GM19467 (cell line): ENCODE measurements around the gene GMCL2.
A peak's percentile ranks its signal among the peaks of the same experiment; 100 is the strongest.

Experiments used
- ATAC-seq: cut with Tn5 transposase; IDR thresholded peaks from one replicate; pipeline ENCODE4 v1.9.1; 2021; ENCODE audit warnings: mild to moderate bottlenecking, moderate library complexity; ENCODE audit not compliant: unreplicated experiment

Gene GMCL2

DNA sequence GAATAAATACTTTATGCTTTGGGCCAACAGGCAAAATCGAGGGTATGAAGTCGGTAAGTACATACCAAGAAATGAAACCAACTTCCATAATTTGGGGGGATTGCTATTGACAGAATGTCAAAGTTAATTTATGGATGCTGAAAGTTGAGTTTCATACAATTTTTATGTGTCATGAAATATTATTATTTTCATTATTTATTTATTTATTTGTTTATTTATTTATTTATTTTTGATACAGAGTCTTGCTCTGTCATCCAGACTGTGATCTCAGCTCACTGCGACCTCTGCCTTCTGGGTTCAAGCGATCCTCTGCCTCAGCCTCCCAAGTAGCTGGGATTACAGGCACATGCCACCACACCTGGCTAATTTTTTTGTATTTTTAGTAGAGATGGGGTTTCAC lies 4.5 kb upstream of the GMCL2 start:
- ATAC-seq, result no peak

DNA sequence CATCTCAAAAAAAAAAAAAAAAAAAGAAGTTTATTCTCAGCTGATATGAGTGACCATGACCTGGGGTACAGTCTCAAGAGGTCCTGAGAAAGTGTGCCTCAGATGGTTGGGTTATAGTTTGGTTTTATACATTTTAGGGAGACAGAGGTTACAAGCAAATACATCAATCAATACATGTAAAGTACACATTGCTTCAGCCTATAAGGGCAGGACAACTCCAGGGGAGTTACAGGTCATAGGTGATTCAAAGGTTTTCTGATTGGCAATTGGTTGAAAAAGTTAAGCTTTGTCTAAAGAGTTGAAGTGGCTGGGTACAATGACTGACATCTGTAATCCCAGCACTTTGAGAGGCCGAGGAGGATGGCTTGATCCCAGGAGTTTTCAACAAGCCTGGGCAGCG lies 2.3 kb upstream of the GMCL2 start:
- no peak for ATAC-seq

GRCh38 chr5:178186427-178186826 lies 744 bp downstream of the GMCL2 start:
- no peak for ATAC-seq

DNA sequence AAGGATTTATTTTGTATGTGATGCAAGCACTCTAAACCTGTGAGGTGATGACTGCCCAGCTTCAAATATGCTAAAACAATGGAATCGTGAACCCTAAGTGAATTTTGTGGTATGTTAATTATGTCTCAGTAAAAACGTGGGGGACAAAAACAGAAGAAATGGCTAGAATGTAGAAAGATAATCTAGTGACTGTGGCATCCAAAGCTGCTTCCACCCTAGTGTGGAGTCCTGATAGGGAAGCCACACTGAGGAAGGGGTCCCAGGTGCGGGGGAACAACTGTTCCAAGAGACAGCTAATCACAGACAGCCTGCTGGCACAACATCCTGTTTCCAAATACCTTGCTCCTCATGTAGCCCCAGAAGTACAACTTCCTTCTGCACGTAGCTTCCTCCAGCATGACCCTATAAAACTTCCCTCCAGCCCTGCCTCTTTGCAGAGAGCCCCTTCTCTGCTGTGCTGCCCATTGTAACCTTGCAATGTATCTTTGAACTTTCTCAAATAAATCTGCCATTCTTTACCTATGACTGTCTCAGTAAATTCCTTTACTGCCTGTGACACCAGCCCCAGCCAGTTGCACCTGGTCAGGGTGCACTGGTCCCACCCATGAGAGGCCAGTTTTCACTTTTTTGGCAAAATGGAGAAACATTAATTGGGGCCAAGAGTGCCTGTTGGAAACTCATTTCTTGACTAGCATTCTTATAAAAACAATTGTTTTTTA lies 4.9 kb downstream of the GMCL2 start:
- ATAC-seq, result no peak

DNA sequence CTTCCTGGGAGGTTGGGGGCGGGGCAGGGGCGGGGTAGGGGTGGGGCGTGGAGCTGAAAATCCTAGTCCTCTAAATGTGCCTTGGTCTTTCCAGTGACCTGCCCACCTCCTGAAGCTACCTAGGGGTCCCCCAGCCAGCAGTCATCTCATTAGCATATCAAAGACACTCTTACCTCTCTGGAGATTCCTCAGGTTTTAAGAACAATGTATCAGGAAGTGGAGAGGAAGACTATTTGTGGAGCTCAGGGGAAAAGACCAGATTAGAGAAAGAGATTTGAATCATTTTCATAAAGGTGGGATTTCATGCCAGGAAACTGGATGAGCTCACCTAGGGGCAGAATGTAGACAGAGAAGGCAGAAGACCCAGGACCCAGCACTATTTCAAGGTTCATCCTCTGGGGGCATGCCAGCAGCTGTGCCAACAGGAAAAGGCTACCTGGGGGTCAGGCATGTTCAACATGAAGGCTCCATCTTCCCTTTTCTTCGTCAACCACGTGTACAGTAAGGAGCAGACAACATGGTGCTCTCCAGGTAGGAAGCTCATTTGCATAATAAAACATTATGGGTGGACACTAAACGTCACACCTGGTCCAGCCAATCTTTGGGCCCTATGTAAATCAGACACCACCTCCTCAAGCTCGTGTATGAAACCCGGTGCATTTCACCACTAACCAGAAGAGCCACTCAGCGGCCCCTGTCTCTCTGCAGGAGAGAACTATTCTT lies 6.9 kb downstream of the GMCL2 start:
- ATAC-seq, result no peak

GRCh38 chr5:178177569-178177968 lies 9.6 kb downstream of the GMCL2 start:
- no peak for ATAC-seq

- ATAC-seq, result no peak
These were observed 10.4 kb downstream of the GMCL2 start for GRCh38 chr5:178176791-178177190.

- no peak for ATAC-seq
These were observed 12.7 kb downstream of the GMCL2 start for GRCh38 chr5:178174456-178174855.

DNA sequence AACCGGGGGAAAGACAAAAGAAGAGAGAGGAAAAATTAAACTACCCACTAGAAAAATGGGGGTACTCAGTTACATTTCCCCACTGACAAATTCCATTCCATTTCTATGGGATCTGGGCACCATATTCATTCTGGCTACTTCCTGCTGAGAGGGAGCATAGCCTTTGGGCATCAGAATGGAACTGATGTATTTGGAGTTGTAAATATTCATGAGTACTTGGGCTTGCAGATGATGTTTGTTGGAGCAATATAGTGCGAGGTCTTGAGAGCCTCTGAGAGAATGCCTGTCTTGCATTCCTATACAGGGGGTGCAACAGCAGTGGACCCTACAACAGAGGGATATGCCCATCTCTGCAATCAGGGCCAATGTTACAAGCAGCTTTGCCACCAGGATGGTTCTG lies 16.7 kb downstream of the GMCL2 start:
- ATAC-seq, result no peak

DNA sequence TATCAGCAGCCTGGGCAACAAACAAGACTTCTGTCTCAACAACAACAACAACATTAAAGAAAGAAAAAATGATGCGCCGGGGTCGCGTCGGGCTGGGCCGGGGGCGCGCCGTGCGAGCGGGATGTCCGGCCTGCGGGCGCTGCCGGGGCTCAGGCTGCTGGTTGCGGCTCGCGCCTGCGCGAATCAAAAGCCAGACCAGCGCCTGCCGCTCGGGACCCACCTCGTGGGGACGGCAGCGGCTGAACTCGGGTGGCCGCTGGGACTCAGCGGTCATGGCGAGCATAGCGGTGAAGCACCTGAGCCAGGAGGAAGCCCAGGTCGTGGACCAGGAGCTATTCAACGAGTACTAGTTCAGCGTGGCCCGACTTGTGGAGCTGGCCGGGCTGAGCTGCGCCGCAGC lies 21.6 kb downstream of the GMCL2 start:
- ATAC-seq, result no peak

- peak; percentile 89 for ATAC-seq
These were observed 23.1 kb downstream of the GMCL2 start for GRCh38 chr5:178163772-178164735.

GRCh38 chr5:178162481-178162880 lies 24.7 kb downstream of the GMCL2 start:
- no peak for ATAC-seq

DNA sequence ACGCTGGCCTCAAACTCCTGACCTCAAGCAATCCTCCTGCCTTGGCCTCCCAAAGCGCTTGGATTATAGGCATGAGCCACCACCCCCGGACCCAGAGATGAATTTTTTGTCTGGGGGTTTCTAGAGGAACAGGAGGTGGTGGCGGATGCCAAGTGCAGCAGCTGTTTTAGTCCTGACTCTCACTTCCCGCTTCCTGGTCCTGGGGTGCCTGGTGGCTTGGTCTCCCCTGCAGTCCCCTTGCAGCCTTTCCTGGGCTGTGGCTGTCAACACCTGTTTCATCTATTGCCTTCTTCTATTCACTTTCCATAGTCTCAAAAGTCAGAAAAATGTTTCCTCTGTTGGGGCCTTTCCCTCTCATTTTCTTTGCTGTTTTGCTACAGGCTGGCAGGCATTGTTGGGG lies 27.0 kb downstream of the GMCL2 start:
- ATAC-seq, result no peak

GRCh38 chr5:178155065-178155464 lies 32.1 kb downstream of the GMCL2 start:
- ATAC-seq, result no peak

DNA sequence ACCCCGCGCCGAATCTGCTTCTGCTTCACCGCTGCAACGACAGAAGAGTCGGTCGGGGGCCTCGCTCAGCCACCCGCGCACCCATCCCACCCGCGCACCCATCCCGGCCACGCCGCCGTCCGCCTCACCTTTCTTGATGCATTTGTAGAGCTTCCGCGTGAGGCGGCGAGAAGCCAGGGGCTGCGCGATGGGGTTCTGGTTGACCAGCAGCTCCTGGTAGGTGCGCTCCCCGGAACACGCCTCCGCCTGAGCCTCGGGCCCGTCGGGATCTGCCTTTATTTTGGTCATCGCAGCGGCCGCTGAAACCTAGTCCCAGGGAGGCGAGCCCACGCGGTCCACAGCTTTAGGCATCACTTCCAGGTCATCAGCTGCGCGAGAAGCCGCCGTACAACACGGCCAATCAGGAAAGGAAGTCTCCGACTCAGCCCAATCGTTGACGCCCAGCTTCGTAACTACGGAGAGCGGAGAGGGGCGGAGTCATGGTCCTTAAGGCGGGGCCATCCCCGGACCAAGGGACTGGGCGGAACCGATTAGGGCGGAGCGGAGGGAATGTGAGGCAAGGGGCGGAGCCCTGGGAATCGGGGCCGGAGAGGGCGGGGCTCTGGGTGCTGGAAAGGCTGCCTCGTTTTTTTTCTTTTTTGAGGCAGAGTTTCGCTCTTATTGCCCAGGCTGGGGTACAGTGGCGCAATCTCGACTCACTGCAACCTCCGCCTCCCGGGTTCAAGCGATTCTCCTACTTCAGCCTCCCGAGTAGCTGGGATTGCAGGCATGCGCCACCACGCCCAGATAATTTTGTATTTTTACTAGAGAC lies 33.4 kb downstream of the GMCL2 start, which contains the start of gene NHP2:
NHP2 (minus strand) TSS at position 356 of the 811 bp plus-strand sequence; CDS start at position 288, 68 bp downstream.
- ATAC-seq, result peak; percentile 99

GRCh38 chr5:178152491-178153444 lies 34.4 kb downstream of the GMCL2 start:
- ATAC-seq, result no peak

GRCh38 chr5:178150977-178151734 lies 36.0 kb downstream of the GMCL2 start:
- ATAC-seq, result no peak

GRCh38 chr5:178149199-178149932 lies 37.8 kb downstream of the GMCL2 start:
- no peak for ATAC-seq
